ENCODE data around the gene TMEM92.

The TMEM92 gene

DNA sequence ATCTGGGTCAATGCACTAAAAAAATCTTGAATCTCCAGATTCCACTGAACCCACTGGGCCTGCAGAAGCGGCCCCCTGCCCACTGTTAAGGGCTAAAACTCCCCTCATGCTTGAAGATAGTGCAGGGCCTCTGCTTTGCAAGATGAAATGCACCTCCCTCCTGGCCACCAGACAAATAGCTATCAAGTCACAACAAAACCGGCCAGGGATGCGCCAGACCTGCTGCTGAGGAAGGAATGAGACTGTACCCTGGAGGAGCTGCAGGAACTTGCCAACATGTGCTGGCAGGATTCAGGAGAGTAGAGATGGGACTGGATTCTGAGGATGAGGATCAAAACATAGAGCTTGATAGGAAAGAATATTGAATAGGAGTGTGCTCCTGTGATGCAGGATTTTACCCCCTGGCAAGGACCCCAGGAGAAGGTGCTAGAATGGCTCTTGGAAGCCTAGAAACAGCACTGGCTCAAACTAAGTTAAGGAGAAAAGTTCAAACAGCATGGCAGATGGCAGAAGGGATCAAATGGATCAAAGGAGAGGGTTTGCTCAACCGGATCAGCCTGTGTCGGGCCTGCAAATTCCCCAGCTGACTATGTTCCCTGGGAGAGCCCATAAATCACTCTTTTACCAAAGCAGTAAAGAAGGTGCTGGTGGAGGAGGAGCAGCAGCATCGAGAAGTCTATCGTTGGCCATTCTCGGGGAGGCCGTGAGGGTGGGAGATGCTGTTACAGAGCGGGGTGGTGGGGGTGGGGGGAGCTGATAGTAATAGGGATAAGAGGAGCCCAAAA is 44.4 kb downstream of the TMEM92 start:
- no peaks in the 10 kb centered on the region for H3K4me1 Mint-ChIP-seq
- no peak overlapping the region for H3K4me3 Mint-ChIP-seq
- no peaks in the 10 kb centered on the region for H3K9me3 Mint-ChIP-seq
- H3K27ac Mint-ChIP-seq = no peak overlapping the region
- H3K27me3 Mint-ChIP-seq = no peaks in the 10 kb centered on the region
- H3K36me3 Mint-ChIP-seq = no peaks in the 10 kb centered on the region

DNA sequence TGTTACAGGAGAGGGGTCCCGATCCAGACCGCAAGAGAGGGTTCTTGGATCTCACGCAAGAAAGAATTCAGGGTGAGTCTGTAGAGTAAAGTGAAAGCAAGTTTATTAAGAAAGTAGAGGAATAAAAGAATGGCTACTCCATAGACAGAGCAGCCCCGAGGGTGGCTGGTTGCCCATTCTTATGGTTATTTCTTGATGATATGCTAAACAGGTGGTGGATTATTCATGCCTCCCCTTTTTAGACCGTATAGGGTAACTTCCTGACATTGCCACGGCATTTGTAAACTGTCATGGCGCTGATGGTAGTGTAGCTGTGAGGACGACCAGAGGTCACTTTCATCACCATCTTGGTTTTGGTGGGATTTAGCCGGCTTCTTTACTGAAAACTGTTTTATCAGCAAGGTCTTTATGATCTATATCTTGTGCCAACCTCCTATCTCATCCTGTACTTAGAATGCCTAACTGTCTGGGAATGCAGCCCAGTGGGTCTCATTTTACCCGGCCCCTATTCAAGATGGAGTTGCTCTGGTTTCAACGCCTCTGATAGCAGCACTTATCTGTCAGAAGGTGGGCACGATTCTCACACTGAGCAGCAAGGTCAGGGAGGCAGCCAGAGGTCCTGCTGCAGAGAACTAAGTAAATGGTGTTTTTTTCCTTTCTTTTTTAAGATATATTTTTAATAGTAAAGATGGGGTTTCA is 45.2 kb downstream of the TMEM92 start:
- H3K27ac Mint-ChIP-seq = no peak overlapping the region
- H3K4me1 Mint-ChIP-seq = no peaks in the 10 kb centered on the region
- H3K9me3 Mint-ChIP-seq = no peaks in the 10 kb centered on the region
- no peaks in the 10 kb centered on the region for H3K36me3 Mint-ChIP-seq
- H3K27me3 Mint-ChIP-seq = no peaks in the 10 kb centered on the region
- no peak overlapping the region for H3K4me3 Mint-ChIP-seq

DNA sequence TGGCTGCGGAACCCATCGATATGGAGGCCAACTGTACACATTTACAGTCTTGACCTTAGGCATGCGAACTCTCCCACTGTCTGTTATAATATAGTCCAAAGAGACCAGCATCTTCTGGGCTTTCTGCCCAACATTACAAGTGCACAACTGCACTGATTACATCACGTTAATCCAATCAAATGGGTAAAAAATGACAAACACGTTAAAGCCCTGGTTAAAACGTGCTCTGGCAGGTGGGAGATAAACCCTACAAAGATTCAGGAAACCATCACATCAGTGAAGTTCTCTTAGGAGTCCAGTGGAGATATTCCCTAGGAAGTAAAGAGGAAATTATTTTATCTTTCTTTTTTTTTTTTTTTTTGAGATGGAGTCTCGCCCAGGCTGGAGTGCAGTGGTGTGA is 48.0 kb downstream of the TMEM92 start:
- H3K4me3 Mint-ChIP-seq = no peak overlapping the region
- no peak overlapping the region for H3K27ac Mint-ChIP-seq
- no peaks in the 10 kb centered on the region for H3K9me3 Mint-ChIP-seq
- no peaks in the 10 kb centered on the region for H3K36me3 Mint-ChIP-seq
- no peaks in the 10 kb centered on the region for H3K27me3 Mint-ChIP-seq
- H3K4me1 Mint-ChIP-seq = no peaks in the 10 kb centered on the region

DNA sequence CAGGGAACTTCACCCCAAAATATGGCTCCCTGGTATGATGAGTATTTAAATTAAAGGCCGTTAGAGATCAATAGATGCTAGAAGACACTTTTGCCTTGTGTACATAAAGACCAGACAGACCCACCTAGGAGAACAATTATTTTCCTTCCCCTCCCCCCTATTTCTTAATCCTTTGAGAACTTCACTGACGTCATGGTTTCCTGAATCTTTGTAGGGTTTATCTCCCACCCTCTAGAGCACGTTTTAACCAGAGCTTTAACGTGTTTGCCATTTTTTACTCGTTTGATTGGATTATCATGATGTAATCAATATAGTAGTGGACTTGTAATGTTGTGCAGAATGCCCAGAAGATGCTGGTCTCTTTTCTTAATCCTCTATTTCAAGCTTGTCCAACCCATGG is 48.8 kb downstream of the TMEM92 start:
- Mint-ChIP-seq H3K27ac (no peak overlapping the region), H3K27me3 (no peaks in the 10 kb centered on the region), H3K36me3 (no peaks in the 10 kb centered on the region), H3K9me3 (no peaks in the 10 kb centered on the region), H3K4me1 (no peaks in the 10 kb centered on the region), H3K4me3 (no peak overlapping the region)

DNA sequence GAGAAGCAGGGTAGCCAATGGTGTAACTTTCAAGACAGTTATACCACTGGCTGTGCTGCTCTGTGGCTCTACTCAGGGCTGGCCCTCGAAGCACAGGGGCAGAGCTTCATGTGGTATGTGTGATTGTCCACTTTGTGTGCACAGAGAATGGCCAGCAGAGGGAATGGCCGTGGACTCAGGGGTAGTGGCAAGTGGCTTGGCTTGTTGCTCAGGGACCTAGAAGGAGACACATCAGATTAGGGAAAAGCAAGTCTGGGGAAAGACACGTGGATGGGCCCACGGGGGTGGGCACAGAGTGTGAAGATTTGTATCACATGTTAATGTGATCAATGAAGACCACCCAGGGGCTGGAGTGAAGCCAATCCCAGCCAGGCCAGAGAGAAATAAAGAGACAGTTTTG is 51.6 kb downstream of the TMEM92 start:
- no peaks in the 10 kb centered on the region for H3K27me3 Mint-ChIP-seq
- H3K4me1 Mint-ChIP-seq = no peaks in the 10 kb centered on the region
- H3K4me3 Mint-ChIP-seq = no peak overlapping the region
- no peaks in the 10 kb centered on the region for H3K9me3 Mint-ChIP-seq
- H3K27ac Mint-ChIP-seq = no peak overlapping the region
- H3K36me3 Mint-ChIP-seq = no peaks in the 10 kb centered on the region

DNA sequence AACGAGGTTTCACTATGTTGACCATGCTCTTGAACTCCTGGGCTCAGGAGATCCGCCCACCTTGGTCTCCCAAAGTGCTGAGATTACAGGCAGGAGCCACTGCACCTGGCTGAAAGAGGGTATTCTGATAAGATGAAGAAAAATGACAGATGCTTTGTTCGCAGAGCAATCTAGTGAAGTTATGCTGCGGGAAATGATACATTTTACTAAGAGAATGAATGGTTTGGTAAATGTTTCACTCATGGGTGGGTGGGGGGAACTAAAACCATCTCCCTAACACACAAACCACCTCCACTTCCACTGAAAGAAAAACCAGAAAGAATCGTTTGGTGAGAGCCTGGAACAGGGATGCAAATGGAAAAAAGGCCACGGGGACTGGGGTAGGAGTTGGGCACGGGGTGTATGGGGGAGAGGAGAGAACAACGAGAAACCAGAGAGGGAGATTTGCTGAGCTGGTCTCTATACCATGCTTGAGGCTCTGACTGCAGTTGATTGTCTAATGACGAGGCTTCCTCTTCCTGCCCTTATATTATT is 52.6 kb downstream of the TMEM92 start:
- H3K27me3 Mint-ChIP-seq = no peaks in the 10 kb centered on the region
- H3K9me3 Mint-ChIP-seq = no peaks in the 10 kb centered on the region
- no peaks in the 10 kb centered on the region for H3K36me3 Mint-ChIP-seq
- H3K27ac Mint-ChIP-seq = no peak overlapping the region
- H3K4me3 Mint-ChIP-seq = no peak overlapping the region
- no peaks in the 10 kb centered on the region for H3K4me1 Mint-ChIP-seq

DNA sequence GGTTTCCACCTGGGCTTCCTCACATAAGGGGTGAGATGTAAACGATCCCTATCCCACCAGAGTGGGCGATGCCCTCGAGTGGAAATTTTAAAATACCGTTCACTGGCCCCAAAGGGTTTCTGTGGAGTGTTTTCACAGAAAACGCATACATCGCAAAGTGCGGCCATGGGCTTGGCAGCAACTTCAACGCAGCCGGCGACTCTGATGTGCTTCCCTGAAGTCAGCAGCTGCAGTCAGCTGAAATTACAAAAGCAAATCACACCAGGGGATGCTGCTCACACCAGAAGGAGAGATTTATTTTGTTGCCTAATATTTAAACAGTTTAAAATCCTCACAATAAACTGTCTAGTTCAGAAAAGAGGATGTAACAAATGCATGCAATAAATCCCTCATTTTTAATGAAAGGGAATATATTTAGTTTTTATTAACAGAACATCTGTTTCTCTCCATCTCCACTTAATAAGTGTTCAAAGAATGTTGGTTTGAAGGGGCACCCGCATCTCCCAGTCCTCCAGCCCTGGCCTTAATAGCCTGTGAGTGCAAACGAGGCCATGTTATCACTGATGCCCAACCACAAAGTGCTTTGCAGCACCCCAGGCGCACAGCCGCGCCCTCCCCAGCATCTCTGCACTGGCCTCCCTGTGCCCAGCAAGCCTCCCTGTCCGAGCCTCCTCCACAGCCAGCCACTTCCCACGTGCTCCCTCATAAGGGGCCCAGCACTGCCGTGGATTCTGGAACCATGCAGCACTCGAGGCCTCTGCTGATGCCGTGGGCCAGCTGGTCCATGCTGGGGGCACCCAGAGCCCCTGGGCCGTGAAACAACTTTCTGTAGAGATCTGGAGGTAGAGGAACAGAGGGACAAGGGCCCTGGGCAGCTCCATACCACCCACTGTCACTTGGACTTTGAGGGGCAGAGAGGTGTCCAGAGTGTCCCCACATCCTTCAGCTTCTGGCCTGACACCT is 54.4 kb downstream of the TMEM92 start:
- H3K27me3 Mint-ChIP-seq = no peaks in the 10 kb centered on the region
- no peak overlapping the region for H3K4me3 Mint-ChIP-seq
- peaks cover 3% of the 10 kb centered on the region for H3K4me1 Mint-ChIP-seq
- no peaks in the 10 kb centered on the region for H3K36me3 Mint-ChIP-seq
- no peak overlapping the region for H3K27ac Mint-ChIP-seq
- H3K9me3 Mint-ChIP-seq = no peaks in the 10 kb centered on the region

DNA sequence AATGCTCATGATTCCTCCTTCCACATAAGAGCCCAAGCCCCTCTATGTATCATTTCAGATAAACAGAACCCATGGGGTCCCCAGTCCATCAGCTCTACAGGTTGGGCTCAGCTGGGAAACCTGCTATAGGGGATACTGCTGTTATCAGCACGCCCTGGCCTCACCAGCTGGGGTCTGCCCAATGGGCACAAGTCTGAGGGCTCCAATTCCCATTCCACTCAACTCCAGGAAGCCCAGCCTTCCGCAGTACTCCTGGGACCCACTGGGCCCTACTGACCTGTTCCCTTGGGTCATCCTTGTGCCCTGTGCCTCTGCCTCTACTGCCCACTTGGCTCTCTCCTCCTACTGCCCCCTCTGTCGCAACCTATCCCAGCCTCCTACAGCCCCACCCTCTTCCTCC is 55.5 kb downstream of the TMEM92 start:
- Mint-ChIP-seq H3K27ac (no peak overlapping the region), H3K27me3 (no peaks in the 10 kb centered on the region), H3K4me3 (no peak overlapping the region), H3K9me3 (no peaks in the 10 kb centered on the region), H3K4me1 (peaks cover 10% of the 10 kb centered on the region), H3K36me3 (no peaks in the 10 kb centered on the region)

DNA sequence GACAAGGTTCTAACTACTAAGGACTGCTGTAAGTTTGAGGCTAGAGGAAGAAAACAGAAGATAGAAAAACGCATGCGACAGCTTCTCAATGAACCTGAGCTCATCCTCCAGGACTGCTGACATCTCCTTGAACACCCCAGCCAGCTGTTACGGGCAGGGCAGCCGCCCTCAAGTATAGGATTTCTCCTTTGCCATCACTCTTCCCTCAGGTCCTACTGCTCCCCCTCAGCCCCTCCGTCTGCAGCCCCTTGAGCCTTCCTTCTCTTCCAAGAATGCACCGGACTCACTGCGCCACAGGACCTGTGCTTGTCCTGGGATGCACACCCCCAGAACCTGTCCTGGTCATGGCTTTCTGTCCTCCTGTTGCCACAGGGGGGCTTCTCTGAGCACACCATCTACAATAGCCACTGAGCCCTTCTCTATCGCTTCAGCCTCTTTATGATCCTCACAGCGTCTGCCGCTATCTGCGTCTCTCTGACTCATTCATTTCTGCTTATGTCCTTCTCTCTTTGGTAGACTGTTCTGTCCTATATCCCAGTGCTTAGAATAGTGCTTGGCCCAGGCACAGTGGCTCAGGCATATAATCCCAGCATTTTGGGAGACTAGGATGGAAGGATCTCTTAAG is 56.0 kb downstream of the TMEM92 start:
- Mint-ChIP-seq H3K27ac (no peak overlapping the region), H3K4me1 (peaks cover 10% of the 10 kb centered on the region), H3K27me3 (no peaks in the 10 kb centered on the region), H3K36me3 (no peaks in the 10 kb centered on the region), H3K9me3 (no peaks in the 10 kb centered on the region), H3K4me3 (no peak overlapping the region)
